ENCODE measurements around the gene WIPF1.

The WIPF1 gene

DNA sequence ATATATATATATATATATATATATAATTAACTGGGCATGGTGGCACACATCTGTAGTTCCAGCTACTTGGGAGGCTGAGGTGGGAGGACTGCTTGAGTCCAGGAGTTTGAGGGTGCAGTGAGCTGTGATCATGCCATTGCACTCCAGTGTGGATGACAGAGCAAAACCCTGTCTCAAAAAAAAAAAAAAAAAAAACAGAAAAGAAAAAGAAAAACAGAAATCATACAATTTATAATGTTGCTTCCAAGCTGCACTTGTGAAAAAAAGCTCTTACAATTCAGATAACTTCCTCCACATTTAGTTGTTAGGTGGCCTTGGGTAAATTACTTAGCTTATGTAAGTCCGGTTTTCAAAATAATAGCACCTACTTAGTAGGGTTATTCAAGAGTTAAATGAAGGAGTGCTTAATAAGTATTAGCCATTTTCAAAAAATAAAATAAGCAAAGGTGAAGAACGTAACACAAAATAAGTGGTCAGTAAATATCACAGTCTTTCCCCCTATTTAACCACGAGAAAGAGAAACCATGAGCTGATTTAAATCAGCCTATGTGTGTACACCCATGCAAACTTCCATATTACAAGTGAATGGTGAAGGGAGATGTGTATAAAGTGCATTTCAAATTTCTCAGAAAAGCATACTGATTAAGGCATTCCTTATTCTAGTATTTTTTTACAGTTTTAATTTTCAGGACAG, 2.3 kb downstream of the WIPF1 start:
- no peaks in the 10 kb centered on the region for H3K27me3 ChIP-seq (ENCODE audit: insufficient read depth, low read length)
- H3K9me3 ChIP-seq (ENCODE audit: insufficient read depth, low read depth, low read length), result no peaks in the 10 kb centered on the region; the same call in 1 of the 2 replicates
- no peak overlapping the region for H3K4me3 ChIP-seq (ENCODE audit: low read length)
- WGBS, result 94% methylated on average over 2 of the region's 3 CpGs
- H3K36me3 ChIP-seq (ENCODE audit: insufficient read depth, low read length), result no peaks in the 10 kb centered on the region
- H3K9ac ChIP-seq (ENCODE audit: low read depth, low read length), result no peak overlapping the region
- no peak overlapping the region for H3K27ac ChIP-seq (ENCODE audit: low read depth, low read length)
- H3K4me1 ChIP-seq (ENCODE audit: insufficient read depth, low read length), result peaks cover 11% of the 10 kb centered on the region

DNA sequence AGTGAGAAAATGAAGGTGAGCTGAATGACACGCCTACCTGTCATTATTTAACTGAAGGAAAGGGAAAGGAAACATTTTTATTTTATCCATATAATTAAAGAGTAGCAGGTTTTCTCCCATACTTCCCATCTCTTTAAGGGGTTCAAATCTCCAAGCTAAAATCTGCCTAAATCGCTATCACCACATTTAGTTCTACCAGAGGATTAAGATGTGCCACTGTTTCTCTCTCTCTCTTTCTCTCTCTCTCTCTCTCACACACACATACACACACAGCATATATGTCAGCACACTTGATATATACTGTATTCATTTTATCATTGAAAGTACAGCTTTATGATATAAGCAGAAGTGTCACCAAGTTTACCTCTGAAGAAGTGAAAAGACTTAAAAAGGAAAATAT, 3.1 kb downstream of the WIPF1 start:
- Histone ChIP-seq H3K27me3 (ENCODE audit: insufficient read depth, low read length) (no peaks in the 10 kb centered on the region), H3K9me3 (ENCODE audit: insufficient read depth, low read depth, low read length) (no peaks in the 10 kb centered on the region; the same call in 1 of the 2 replicates), H3K4me3 (ENCODE audit: low read length) (no peak overlapping the region), H3K27ac (ENCODE audit: low read depth, low read length) (no peak overlapping the region), H3K36me3 (ENCODE audit: insufficient read depth, low read length) (no peaks in the 10 kb centered on the region), H3K4me1 (ENCODE audit: insufficient read depth, low read length) (peaks cover 11% of the 10 kb centered on the region), H3K9ac (ENCODE audit: low read depth, low read length) (no peak overlapping the region)
- 100% methylated on average over 1 of the region's 2 CpGs for WGBS

DNA sequence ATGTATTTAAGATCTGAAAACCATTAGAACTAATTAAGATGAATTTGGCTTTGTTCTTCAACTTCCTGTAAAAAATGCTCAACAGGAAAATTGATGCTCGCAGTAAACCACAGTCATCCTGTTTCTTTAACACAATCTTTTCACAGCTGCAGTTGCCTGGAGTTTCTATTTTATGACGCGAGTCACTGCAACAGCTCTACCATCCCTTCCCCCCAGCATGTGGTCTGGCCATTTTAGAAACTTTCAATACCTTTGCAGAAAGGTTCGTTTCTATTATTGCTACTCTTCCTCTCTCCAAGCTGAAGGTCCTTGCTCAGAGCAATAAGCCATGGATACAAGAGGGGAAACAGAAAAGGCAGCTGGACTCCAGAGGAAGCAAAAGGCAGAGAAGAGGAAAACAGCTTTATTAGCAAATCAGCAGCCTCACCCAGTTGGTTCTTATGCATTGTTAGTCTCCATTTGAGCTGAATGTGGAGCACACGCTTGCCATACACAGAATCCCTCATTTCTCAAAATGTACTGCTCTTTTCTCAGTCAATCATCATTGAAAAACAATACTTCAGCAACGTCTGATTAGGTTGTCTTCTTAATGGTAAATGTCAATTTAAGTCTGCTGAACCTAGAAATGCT, 3.9 kb downstream of the WIPF1 start:
- WGBS, result 57% methylated on average over 6 of the region's 6 CpGs
- H3K27ac ChIP-seq (ENCODE audit: low read depth, low read length), result no peak overlapping the region
- no peaks in the 10 kb centered on the region for H3K9me3 ChIP-seq (ENCODE audit: insufficient read depth, low read depth, low read length)
- H3K9ac ChIP-seq (ENCODE audit: low read depth, low read length), result no peak overlapping the region; the same call in 1 of the 2 replicates
- no peaks in the 10 kb centered on the region for H3K36me3 ChIP-seq (ENCODE audit: insufficient read depth, low read length)
- H3K4me3 ChIP-seq (ENCODE audit: low read length), result no peak overlapping the region
- no peaks in the 10 kb centered on the region for H3K27me3 ChIP-seq (ENCODE audit: insufficient read depth, low read length)
- peaks cover 11% of the 10 kb centered on the region for H3K4me1 ChIP-seq (ENCODE audit: insufficient read depth, low read length)

DNA sequence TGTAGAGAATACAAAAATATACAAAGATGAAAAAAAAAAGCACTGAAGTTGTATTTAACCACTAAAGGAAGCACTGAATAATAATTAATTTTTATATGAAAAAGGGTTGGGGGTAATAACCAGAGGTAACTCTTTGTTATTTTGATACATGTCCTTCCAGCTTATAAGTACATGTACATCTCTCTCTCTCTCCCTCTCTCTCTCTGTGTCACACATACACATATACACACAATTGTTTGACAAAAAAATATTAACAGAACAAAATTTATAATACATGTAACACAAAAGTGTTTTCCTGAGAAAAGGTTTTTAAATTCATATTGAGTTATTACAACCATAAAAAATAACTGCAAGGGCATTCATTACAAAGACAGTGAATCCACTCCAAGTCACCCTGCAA, 4.6 kb downstream of the WIPF1 start:
- Histone ChIP-seq H3K36me3 (ENCODE audit: insufficient read depth, low read length) (no peaks in the 10 kb centered on the region), H3K9ac (ENCODE audit: low read depth, low read length) (no peak overlapping the region; the same call in 1 of the 2 replicates), H3K4me3 (ENCODE audit: low read length) (no peak overlapping the region), H3K9me3 (ENCODE audit: insufficient read depth, low read depth, low read length) (no peaks in the 10 kb centered on the region), H3K27ac (ENCODE audit: low read depth, low read length) (no peak overlapping the region), H3K4me1 (ENCODE audit: insufficient read depth, low read length) (peaks cover 11% of the 10 kb centered on the region), H3K27me3 (ENCODE audit: insufficient read depth, low read length) (no peaks in the 10 kb centered on the region)

DNA sequence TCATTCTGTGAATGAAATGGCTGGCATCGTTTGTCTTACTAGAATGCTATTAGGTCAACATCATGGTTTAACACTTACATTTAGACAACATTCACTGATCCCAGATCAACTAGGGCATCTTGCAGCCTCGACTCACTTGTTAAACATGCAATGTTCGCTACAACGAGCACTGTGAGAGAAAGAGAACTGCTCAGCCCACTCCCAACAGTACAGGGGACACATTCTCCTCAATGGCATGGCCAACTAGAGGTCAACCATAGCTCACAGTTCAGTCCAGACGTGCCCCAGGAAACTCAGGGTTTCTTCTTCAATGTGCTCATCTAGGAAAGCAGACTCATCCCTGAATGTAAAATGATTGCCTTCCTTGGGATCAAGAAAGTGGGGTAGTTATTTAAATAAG, 5.9 kb downstream of the WIPF1 start:
- Histone ChIP-seq H3K9me3 (ENCODE audit: insufficient read depth, low read depth, low read length) (no peaks in the 10 kb centered on the region), H3K27me3 (ENCODE audit: insufficient read depth, low read length) (no peaks in the 10 kb centered on the region), H3K4me1 (ENCODE audit: insufficient read depth, low read length) (peaks cover 12% of the 10 kb centered on the region), H3K9ac (ENCODE audit: low read depth, low read length) (no peak overlapping the region), H3K36me3 (ENCODE audit: insufficient read depth, low read length) (no peaks in the 10 kb centered on the region), H3K4me3 (ENCODE audit: low read length) (no peak overlapping the region), H3K27ac (ENCODE audit: low read depth, low read length) (no peak overlapping the region)
- WGBS, result 94% methylated on average over 5 of the region's 5 CpGs

DNA sequence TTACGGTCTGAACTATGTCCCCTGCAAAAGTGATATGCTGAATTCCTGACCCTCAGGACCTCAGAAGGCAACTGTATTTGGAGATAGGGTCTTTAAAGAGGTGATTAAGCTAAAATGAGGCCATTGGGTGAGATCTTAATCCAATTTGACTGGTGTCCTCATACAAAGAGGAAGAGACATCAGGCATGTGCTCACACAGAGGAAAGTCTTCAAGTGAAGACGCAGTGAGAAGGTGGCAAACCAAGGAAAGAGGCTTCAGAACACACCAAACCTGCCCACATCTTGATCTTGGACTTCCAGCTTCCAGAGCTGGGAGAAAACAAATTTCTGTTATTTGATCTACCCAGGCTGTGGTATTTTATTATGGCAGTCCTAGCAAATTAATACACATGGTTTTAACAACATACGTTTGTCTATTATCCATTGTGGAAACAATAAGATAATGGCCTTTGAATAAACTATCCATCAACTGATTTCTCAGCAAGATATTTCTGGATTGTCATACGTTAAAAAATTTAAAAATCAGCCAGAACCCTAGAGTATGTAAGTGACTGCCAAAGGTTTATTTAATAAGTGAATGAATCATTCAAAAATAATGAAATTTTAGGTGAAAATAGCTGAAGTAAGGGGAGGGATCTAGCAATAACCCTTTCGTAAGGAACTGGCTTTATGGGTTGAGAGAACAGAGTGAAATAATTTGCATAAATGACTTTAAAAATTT, 6.5 kb downstream of the WIPF1 start:
- no peaks in the 10 kb centered on the region for H3K9me3 ChIP-seq (ENCODE audit: insufficient read depth, low read depth, low read length)
- WGBS, result 92% methylated on average over 5 of the region's 5 CpGs
- H3K27me3 ChIP-seq (ENCODE audit: insufficient read depth, low read length), result no peaks in the 10 kb centered on the region
- H3K27ac ChIP-seq (ENCODE audit: low read depth, low read length), result no peak overlapping the region
- H3K36me3 ChIP-seq (ENCODE audit: insufficient read depth, low read length), result no peaks in the 10 kb centered on the region
- peaks cover 18% of the 10 kb centered on the region for H3K4me1 ChIP-seq (ENCODE audit: insufficient read depth, low read length)
- no peak overlapping the region for H3K4me3 ChIP-seq (ENCODE audit: low read length)
- H3K9ac ChIP-seq (ENCODE audit: low read depth, low read length), result no peak overlapping the region

DNA sequence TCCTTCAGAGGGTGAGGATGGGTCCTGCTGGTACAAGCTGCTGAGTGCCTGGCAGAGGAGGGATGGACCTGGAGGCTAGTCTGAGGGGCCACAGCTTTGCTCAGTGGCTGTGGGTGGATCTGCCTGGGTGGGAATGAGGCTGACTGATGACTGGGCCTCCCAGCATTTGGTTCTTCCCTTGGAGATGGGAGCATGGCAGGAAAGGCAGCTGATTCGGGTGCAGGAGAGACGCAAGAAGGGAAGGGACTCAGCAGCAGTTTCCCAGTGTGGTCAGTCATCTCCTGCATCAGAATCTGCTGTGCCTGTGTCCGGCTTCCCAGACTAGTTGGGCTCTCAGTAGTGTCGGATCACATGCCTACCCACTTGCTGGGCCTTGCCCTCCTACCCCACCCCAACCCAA, 7.3 kb downstream of the WIPF1 start:
- Histone ChIP-seq H3K4me3 (ENCODE audit: low read length) (no peak overlapping the region), H3K27me3 (ENCODE audit: insufficient read depth, low read length) (no peaks in the 10 kb centered on the region), H3K9ac (ENCODE audit: low read depth, low read length) (no peak overlapping the region), H3K4me1 (ENCODE audit: insufficient read depth, low read length) (peaks cover 26% of the 10 kb centered on the region), H3K36me3 (ENCODE audit: insufficient read depth, low read length) (no peaks in the 10 kb centered on the region), H3K27ac (ENCODE audit: low read depth, low read length) (no peak overlapping the region), H3K9me3 (ENCODE audit: insufficient read depth, low read depth, low read length) (no peaks in the 10 kb centered on the region)
- WGBS, result 70% methylated on average over 4 of the region's 4 CpGs

DNA sequence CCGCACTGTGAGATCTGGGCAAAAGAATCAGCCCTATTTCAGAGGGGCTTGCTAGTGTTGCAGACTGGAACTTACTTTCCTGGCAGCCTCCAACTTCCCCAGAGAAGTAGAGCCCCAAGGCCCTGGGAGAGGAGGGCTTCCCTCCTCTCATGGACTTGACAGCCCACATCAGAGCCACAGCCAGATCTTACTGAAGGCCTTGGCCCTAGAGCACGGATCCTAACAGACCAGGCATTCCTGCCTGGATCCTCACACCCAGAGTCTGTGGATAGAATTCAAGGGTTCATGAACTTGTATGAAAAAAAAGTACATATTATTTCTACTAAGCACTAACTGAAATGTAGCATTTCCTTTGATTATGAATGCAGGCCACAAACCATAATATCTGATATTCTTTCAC, 8.3 kb downstream of the WIPF1 start:
- Histone ChIP-seq H3K9me3 (ENCODE audit: insufficient read depth, low read depth, low read length) (no peaks in the 10 kb centered on the region), H3K27me3 (ENCODE audit: insufficient read depth, low read length) (no peaks in the 10 kb centered on the region), H3K27ac (ENCODE audit: low read depth, low read length) (no peak overlapping the region), H3K4me3 (ENCODE audit: low read length) (no peak overlapping the region), H3K36me3 (ENCODE audit: insufficient read depth, low read length) (0 out of 2 replicates have a peak, but pooled peaks cover 1% of the 10 kb centered on the region), H3K4me1 (ENCODE audit: insufficient read depth, low read length) (peaks cover 32% of the 10 kb centered on the region), H3K9ac (ENCODE audit: low read depth, low read length) (no peak overlapping the region)
- WGBS, result 100% methylated on average over 2 of the region's 2 CpGs

DNA sequence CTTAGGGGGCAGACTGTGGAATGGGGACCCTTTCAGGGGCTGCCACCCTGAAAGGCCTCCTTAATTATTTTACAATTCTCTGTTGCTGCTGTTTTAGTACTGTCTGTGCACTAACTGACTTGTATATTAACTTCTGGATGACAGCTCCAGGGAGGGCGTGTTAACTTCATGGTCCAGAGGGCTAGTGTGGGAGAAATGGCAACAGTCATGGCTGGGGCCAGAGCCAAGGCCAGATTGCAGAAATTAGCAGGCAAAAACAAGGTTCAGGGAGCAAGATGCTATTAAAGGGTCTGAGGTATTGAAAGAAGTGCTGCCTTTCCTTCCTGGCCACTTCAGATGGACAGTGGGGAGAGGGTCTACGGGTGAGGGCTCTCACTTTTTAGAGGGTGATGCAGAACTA, 9.1 kb downstream of the WIPF1 start:
- H3K9ac ChIP-seq (ENCODE audit: low read depth, low read length), result no peak overlapping the region
- peaks cover 25% of the 10 kb centered on the region for H3K4me1 ChIP-seq (ENCODE audit: insufficient read depth, low read length)
- H3K36me3 ChIP-seq (ENCODE audit: insufficient read depth, low read length), result 0 out of 2 replicates have a peak, but pooled peaks cover 2% of the 10 kb centered on the region
- H3K4me3 ChIP-seq (ENCODE audit: low read length), result no peak overlapping the region
- WGBS, result 89% methylated on average over 2 of the region's 2 CpGs
- H3K9me3 ChIP-seq (ENCODE audit: insufficient read depth, low read depth, low read length), result no peaks in the 10 kb centered on the region
- no peak overlapping the region for H3K27ac ChIP-seq (ENCODE audit: low read depth, low read length)
- no peaks in the 10 kb centered on the region for H3K27me3 ChIP-seq (ENCODE audit: insufficient read depth, low read length)

DNA sequence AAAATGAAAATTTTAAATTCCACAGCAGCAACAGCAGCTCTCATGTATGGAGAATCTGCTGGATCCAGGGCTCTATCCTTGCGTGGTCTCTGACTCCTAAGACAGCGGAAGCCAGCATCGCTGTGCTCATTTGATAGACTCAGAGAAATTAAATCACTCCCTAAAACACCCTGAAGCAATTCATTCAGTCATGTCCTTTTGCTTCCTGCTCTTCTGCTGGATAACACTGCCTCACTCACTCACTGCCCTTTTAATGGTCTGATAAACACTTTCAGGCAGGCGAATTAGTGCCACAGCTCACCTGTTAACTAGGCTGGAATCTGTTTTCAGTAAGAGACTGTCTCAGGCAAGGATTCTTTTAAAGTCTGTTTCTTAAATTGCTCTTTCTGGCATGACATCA, 10.0 kb downstream of the WIPF1 start:
- H3K36me3 ChIP-seq (ENCODE audit: insufficient read depth, low read length), result 0 out of 2 replicates have a peak, but pooled peaks cover 2% of the 10 kb centered on the region
- no peak overlapping the region for H3K9ac ChIP-seq (ENCODE audit: low read depth, low read length)
- no peak overlapping the region for H3K27ac ChIP-seq (ENCODE audit: low read depth, low read length)
- H3K27me3 ChIP-seq (ENCODE audit: insufficient read depth, low read length), result no peaks in the 10 kb centered on the region
- peaks cover 27% of the 10 kb centered on the region for H3K4me1 ChIP-seq (ENCODE audit: insufficient read depth, low read length)
- WGBS, result 91% methylated on average over 4 of the region's 4 CpGs
- no peak overlapping the region for H3K4me3 ChIP-seq (ENCODE audit: low read length)
- no peaks in the 10 kb centered on the region for H3K9me3 ChIP-seq (ENCODE audit: insufficient read depth, low read depth, low read length)
